ENCODE measurements around the gene PHF19. TPM values are rescaled to one million over a fixed set of nuclear protein-coding genes. Genes with fewer than 3 reads are reported as not detected.

The PHF19 gene
- total RNA-seq, 1 experiment from 2014 or later: 66.8 TPM

DNA sequence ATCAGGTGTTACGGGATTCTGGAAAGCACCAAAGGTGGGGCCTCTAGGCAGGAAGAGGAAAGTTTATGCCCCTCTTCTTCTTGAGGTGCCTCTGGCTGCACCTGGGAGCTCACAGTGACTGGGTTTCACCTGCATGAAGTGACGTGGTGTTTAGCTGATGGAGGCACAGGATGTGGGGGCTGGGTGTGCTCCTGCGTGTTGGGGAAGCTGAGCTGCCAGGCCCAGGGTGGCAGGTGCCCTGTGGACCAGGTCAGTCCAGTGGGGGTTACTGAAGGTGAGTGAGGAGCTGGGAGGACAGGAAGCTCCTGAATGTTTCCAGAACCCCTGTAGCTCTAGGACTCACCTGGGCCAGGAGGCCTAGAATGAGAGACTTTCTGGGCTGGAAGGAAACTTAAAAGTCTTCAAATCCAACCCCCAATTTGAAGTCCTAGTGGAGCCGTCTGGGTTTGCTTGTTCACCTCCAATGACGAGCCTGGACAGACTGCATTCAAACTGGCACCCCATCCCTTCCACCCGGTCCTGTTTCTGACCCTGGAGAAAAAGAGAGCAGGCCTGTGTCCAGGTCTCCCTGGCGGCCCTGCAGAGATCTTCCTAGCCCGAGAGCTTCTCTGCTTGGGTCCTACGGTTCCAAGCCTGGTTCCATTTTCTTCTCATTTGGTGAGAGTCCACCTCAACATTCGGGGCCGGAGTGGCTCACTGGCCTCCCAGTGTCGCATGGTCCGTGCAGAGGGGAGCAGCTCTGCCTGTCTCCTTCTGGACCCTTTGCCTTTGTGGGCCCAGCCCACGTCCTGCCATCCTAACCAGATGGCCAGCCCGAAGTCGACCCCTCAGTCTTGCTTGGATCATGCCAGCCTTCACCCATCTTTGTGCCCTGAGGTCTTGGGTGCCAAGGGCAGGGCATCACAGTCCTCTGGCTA is 27.3 kb upstream of the PHF19 start:
- Mint-ChIP-seq H3K27ac (no peak overlapping the region), H3K4me3 (no peak overlapping the region), H3K36me3 (ENCODE audit: insufficient read depth in 1 of 3, low read depth in 3 of 3) (0 out of 7 replicates have a peak, but pooled peaks cover 0 to 2% (median 0%) of the 10 kb centered on the region in 3 experiments), H3K9me3 (no peaks in the 10 kb centered on the region), H3K4me1 (0 out of 4 replicates have a peak, but pooled peaks cover 0 to 2% of the 10 kb centered on the region in 2 experiments), H3K27me3 (ENCODE audit: low read depth) (no peaks in the 10 kb centered on the region)
- no peak overlapping the region for H3K23ac ChIP-seq (ENCODE audit: insufficient read length, low read depth, low read length)
- no peaks in the 10 kb centered on the region for H4K20me1 ChIP-seq (ENCODE audit: control insufficient read depth, insufficient read depth, insufficient read length)
- H2BK5ac ChIP-seq (ENCODE audit: insufficient read length, low read length): no peak overlapping the region
- H3T11ph ChIP-seq (ENCODE audit: low read length): no peak overlapping the region
- H4K8ac ChIP-seq (replicated peaks; ENCODE audit: insufficient read length, low read depth, low read length): no peak overlapping the region
- H2AK5ac ChIP-seq (ENCODE audit: insufficient read length, low read length): no peak overlapping the region
- H2BK12ac ChIP-seq (ENCODE audit: insufficient read length, low read depth, low read length): no peak overlapping the region
- H3K27ac ChIP-seq (ENCODE audit: insufficient read length, low read depth, low read length): no peak overlapping the region
- H3K56ac ChIP-seq (ENCODE audit: insufficient read length, low read depth, low read length): no peak overlapping the region
- H4K5ac ChIP-seq (ENCODE audit: insufficient read length, low read depth, low read length): no peak overlapping the region
- no peak overlapping the region for H4K91ac ChIP-seq (ENCODE audit: insufficient read length, low read depth, low read length)
- H3K4me1 ChIP-seq (ENCODE audit: insufficient read depth, low read length): no peaks in the 10 kb centered on the region
- no peak overlapping the region for H3K9ac ChIP-seq (ENCODE audit: extremely low read depth, insufficient read length, low read length)
- H2AFZ ChIP-seq (ENCODE audit: low read length): no peak overlapping the region
- DNase-seq: no peak
- TF ChIP-seq, protein P1, sequence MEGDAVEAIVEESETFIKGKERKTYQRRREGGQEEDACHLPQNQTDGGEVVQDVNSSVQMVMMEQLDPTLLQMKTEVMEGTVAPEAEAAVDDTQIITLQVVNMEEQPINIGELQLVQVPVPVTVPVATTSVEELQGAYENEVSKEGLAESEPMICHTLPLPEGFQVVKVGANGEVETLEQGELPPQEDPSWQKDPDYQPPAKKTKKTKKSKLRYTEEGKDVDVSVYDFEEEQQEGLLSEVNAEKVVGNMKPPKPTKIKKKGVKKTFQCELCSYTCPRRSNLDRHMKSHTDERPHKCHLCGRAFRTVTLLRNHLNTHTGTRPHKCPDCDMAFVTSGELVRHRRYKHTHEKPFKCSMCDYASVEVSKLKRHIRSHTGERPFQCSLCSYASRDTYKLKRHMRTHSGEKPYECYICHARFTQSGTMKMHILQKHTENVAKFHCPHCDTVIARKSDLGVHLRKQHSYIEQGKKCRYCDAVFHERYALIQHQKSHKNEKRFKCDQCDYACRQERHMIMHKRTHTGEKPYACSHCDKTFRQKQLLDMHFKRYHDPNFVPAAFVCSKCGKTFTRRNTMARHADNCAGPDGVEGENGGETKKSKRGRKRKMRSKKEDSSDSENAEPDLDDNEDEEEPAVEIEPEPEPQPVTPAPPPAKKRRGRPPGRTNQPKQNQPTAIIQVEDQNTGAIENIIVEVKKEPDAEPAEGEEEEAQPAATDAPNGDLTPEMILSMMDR (conservative IDR thresholded peaks at IDR 0.05): no peak
- no peak overlapping the region for H3K4ac ChIP-seq (ENCODE audit: low read depth, low read length)
- no peaks in the 10 kb centered on the region for H3K27me3 ChIP-seq (ENCODE audit: insufficient read depth, low read length)
- no peak overlapping the region for H3K18ac ChIP-seq (ENCODE audit: insufficient read length, low read depth, low read length)
- no peak overlapping the region for H3K4me2 ChIP-seq (ENCODE audit: insufficient read depth, insufficient read length, low read length)
- no CpG with 5 or more reads among the region's 16 CpGs for WGBS (ENCODE audit: extremely low coverage, insufficient read length, low lambda C conversion rate)
- no peaks in the 10 kb centered on the region for H3K9me3 ChIP-seq (ENCODE audit: control insufficient read depth, low read depth, low read length)
- no peaks in the 10 kb centered on the region for H3K79me2 ChIP-seq (ENCODE audit: insufficient read depth, low read length)
- H3K23me2 ChIP-seq (ENCODE audit: insufficient read length, low read depth, low read length, poor library complexity, severe bottlenecking): no peaks in the 10 kb centered on the region
- no peak overlapping the region for H2BK120ac ChIP-seq (ENCODE audit: low read depth, low read length, poor library complexity, severe bottlenecking)
- H2BK20ac ChIP-seq (ENCODE audit: low read depth, low read length, poor library complexity, severe bottlenecking): no peak overlapping the region
- no peak overlapping the region for H2BK15ac ChIP-seq (ENCODE audit: low read depth, low read length)
- no peak overlapping the region for H3K14ac ChIP-seq (ENCODE audit: insufficient read depth, low read length)
- no peaks in the 10 kb centered on the region for H3K79me1 ChIP-seq (ENCODE audit: insufficient read depth, low read depth, low read length, poor library complexity, severe bottlenecking)

All from H9 (cell line).